Effector memory CD4-positive, alpha-beta T cell (primary cell): ENCODE results near the gene WASF1.

ENCODE experiments used
- DNase-seq, 3 donors: peaks; one replicate each; pipeline ENCODE4 v3.0.0-alpha.2; 2020
- H3K27ac ChIP-seq: 2 replicates; pipeline ENCODE4 v1.7.0; 2013; ENCODE audit warnings: mild to moderate bottlenecking, low read length, moderate library complexity; ENCODE audit not compliant: insufficient read depth, poor library complexity, severe bottlenecking
- H3K27me3 ChIP-seq: replicated peaks from 2 replicates; pipeline ENCODE4 v1.7.0; 2013; ENCODE audit warnings: mild to moderate bottlenecking, low read length; ENCODE audit not compliant: insufficient read depth, control insufficient read depth, poor library complexity, severe bottlenecking
- H3K36me3 ChIP-seq: 2 replicates; pipeline ENCODE4 v1.7.0; 2013; ENCODE audit warnings: mild to moderate bottlenecking, low read length, moderate library complexity; ENCODE audit not compliant: control insufficient read depth, insufficient read depth
- H3K4me1 ChIP-seq: 2 replicates; pipeline ENCODE4 v1.7.0; 2013; ENCODE audit warnings: low read length, mild to moderate bottlenecking; ENCODE audit not compliant: control insufficient read depth, insufficient read depth, poor library complexity, severe bottlenecking
- H3K4me3 ChIP-seq: 2 replicates; pipeline ENCODE4 v1.7.0; 2013; ENCODE audit warnings: low read length, low read depth, mild to moderate bottlenecking; ENCODE audit not compliant: insufficient read depth, poor library complexity, severe bottlenecking
- H3K9me3 ChIP-seq: 2 replicates; pipeline ENCODE4 v1.7.0; 2013; ENCODE audit warnings: mild to moderate bottlenecking, low read length, moderate library complexity; ENCODE audit not compliant: control insufficient read depth

Gene WASF1

GRCh38 chr6:110068592-110068967 is 110.9 kb downstream of the WASF1 start:
- H3K27ac ChIP-seq: no peak overlapping the region
- H3K9me3 ChIP-seq: no peaks in the 10 kb centered on the region
- no peaks in the 10 kb centered on the region for H3K4me1 ChIP-seq
- no peak overlapping the region for H3K4me3 ChIP-seq
- no peaks in the 10 kb centered on the region for H3K36me3 ChIP-seq
- no peaks in the 10 kb centered on the region for H3K27me3 ChIP-seq
- DNase-seq: no peak

GRCh38 chr6:110067837-110068591 is 111.5 kb downstream of the WASF1 start:
- DNase-seq: no peak
- Histone ChIP-seq H3K9me3 (no peaks in the 10 kb centered on the region), H3K4me3 (no peak overlapping the region), H3K4me1 (no peaks in the 10 kb centered on the region), H3K27me3 (no peaks in the 10 kb centered on the region), H3K27ac (no peak overlapping the region), H3K36me3 (no peaks in the 10 kb centered on the region)

- no peak for DNase-seq
- H3K9me3 ChIP-seq: no peaks in the 10 kb centered on the region
- H3K27ac ChIP-seq: no peak overlapping the region
- H3K4me3 ChIP-seq: no peak overlapping the region
- no peaks in the 10 kb centered on the region for H3K36me3 ChIP-seq
- H3K4me1 ChIP-seq: no peaks in the 10 kb centered on the region
- H3K27me3 ChIP-seq: no peaks in the 10 kb centered on the region
These were observed 114.5 kb downstream of the WASF1 start for GRCh38 chr6:110064744-110065524.

- H3K27ac ChIP-seq: no peak overlapping the region
- DNase-seq: no peak
- no peaks in the 10 kb centered on the region for H3K36me3 ChIP-seq
- no peaks in the 10 kb centered on the region for H3K27me3 ChIP-seq
- H3K4me1 ChIP-seq: no peaks in the 10 kb centered on the region
- no peak overlapping the region for H3K4me3 ChIP-seq
- no peaks in the 10 kb centered on the region for H3K9me3 ChIP-seq
These were observed 115.7 kb downstream of the WASF1 start for GRCh38 chr6:110063594-110064263.

GRCh38 chr6:110055387-110055735 is 124.1 kb downstream of the WASF1 start:
- H3K36me3 ChIP-seq: no peaks in the 10 kb centered on the region
- no peaks in the 10 kb centered on the region for H3K27me3 ChIP-seq
- no peaks in the 10 kb centered on the region for H3K9me3 ChIP-seq
- no peaks in the 10 kb centered on the region for H3K4me1 ChIP-seq
- no peak overlapping the region for H3K4me3 ChIP-seq
- DNase-seq: no peak
- H3K27ac ChIP-seq: no peak overlapping the region

- H3K27ac ChIP-seq: no peak overlapping the region
- DNase-seq: no peak
- no peaks in the 10 kb centered on the region for H3K27me3 ChIP-seq
These were observed 124.6 kb downstream of the WASF1 start for GRCh38 chr6:110054664-110055386.

GRCh38 chr6:110053395-110054240 is 125.9 kb downstream of the WASF1 start:
- Histone ChIP-seq H3K27me3 (no peaks in the 10 kb centered on the region), H3K27ac (no peak overlapping the region), H3K36me3 (no peaks in the 10 kb centered on the region), H3K4me3 (no peak overlapping the region), H3K9me3 (no peaks in the 10 kb centered on the region), H3K4me1 (no peaks in the 10 kb centered on the region)
- DNase-seq: no peak

More at GRCh38 chr6:110054664-110055386, 124.6 kb downstream of the WASF1 start:
- Histone ChIP-seq H3K9me3 (no peaks in the 10 kb centered on the region), H3K4me3 (no peak overlapping the region), H3K36me3 (no peaks in the 10 kb centered on the region), H3K4me1 (no peaks in the 10 kb centered on the region)

GRCh38 chr6:110050440-110050813 is 129.0 kb downstream of the WASF1 start:
- no peaks in the 10 kb centered on the region for H3K27me3 ChIP-seq
- H3K4me3 ChIP-seq: no peak overlapping the region
- H3K9me3 ChIP-seq: no peaks in the 10 kb centered on the region
- H3K4me1 ChIP-seq: no peaks in the 10 kb centered on the region
- H3K27ac ChIP-seq: no peak overlapping the region
- no peaks in the 10 kb centered on the region for H3K36me3 ChIP-seq
- DNase-seq: no peak
